T-cell (primary cell): ENCODE measurements around the gene FBXO11. TPM values are rescaled to one million over a fixed set of nuclear protein-coding genes. Genes with fewer than 3 reads are reported as not detected.
"Not testable (repeated sequence)": the region's sequence is repeated elsewhere in the genome, so short reads cannot be mapped to it uniquely, and the experiment has no call there.

ENCODE experiments used
- ATAC-seq, 4 experiments: fragments of 200-7000 bp in 3 of 4; fragments of 150-1000 bp in 1 of 4; cut with Tn5 transposase; replicated peaks in 1 of 4; 1 replicate in 3 of 4; 2 replicates in 1 of 4; pipeline ENCODE4 v1.10.0; 2021; ENCODE audit warnings: moderate library complexity in 3 of 4, mild to moderate bottlenecking in 2 of 4, moderate number of reproducible peaks in 1 of 4
- CTCF ChIA-PET, 2 donors: fragments of 300-600 bp; sonication (Branson Sonifier 250); formaldehyde crosslinking; loops; one replicate each; lab custom pipeline; 2022; ENCODE audit warnings: antibody characterized with exemption in 2 of 2; lab: Charles Lee
- POLR2A ChIA-PET, 2 donors: fragments of 300-600 bp; sonication (Branson Sonifier 250); formaldehyde crosslinking; loops; one replicate each; lab custom pipeline; 2022; ENCODE audit warnings: antibody characterized with exemption in 2 of 2; lab: Charles Lee
- DNase-seq, 35 experiments: peaks; one replicate each; pipeline versions ENCODE4 v3.0.0 to v3.0.0-alpha.2; 2013 to 2023
- H3K27ac ChIP-seq: one replicate; pipeline ENCODE4 v1.5.1; 2013; ENCODE audit warnings: low read length
- H3K27me3 ChIP-seq, 2 experiments: replicated peaks in 1 of 2; 1 replicate in 1 of 2; 2 replicates in 1 of 2; pipeline versions ENCODE4 v1.6.1 to v1.7.0; 2013; ENCODE audit warnings: low read length in 1 of 2, mixed read lengths in 1 of 2; ENCODE audit not compliant: control insufficient read depth in 2 of 2, insufficient read depth in 2 of 2; ENCODE audit errors: extremely low read depth in 1 of 2
- H3K36me3 ChIP-seq, 2 donors: 1 replicate in 1 of 2; 2 replicates in 1 of 2; pipeline versions ENCODE4 v1.6.1 to v1.7.0; 2013; ENCODE audit warnings: low read length in 1 of 2; ENCODE audit not compliant: control insufficient read depth in 2 of 2, insufficient read depth in 1 of 2; ENCODE audit errors: extremely low read depth in 1 of 2
- H3K4me1 ChIP-seq, 2 experiments: 1 replicate in 1 of 2; 2 replicates in 1 of 2; pipeline versions ENCODE4 v1.6.1 to v1.7.0; 2013; ENCODE audit warnings: low read length in 2 of 2, mixed read lengths in 1 of 2; ENCODE audit not compliant: insufficient read depth in 2 of 2, control insufficient read depth in 1 of 2; ENCODE audit errors: extremely low read depth in 1 of 2
- H3K4me3 ChIP-seq, 2 donors: 1 replicate in 1 of 2; 2 replicates in 1 of 2; pipeline versions ENCODE4 v1.5.1 to v1.7.0; 2013; ENCODE audit warnings: mild to moderate bottlenecking in 2 of 2, low read length in 1 of 2, moderate library complexity in 1 of 2; ENCODE audit not compliant: control insufficient read depth in 1 of 2; ENCODE audit errors: extremely low read depth in 1 of 2
- H3K9me3 ChIP-seq: 2 replicates; pipeline ENCODE4 v1.7.0; 2013
- H3K27ac Mint-ChIP-seq, 2 donors: one replicate each; pipeline ENCODE4 v1.8.0; 2020 to 2021; ENCODE audit warnings: mild to moderate bottlenecking in 2 of 2, mixed read lengths in 2 of 2
- H3K27me3 Mint-ChIP-seq, 2 donors: one replicate each; pipeline ENCODE4 v1.8.0; 2021 to 2022; ENCODE audit warnings: mixed read lengths in 2 of 2
- H3K36me3 Mint-ChIP-seq: one replicate; pipeline ENCODE4 v1.8.0; 2021; ENCODE audit warnings: mixed read lengths
- H3K4me1 Mint-ChIP-seq, 3 donors: one replicate each; pipeline ENCODE4 v1.8.0; 2020 to 2022; ENCODE audit warnings: mixed read lengths in 3 of 3, mild to moderate bottlenecking in 1 of 3
- H3K4me3 Mint-ChIP-seq, 3 donors: one replicate each; pipeline ENCODE4 v1.8.0; 2020 to 2022; ENCODE audit warnings: mild to moderate bottlenecking in 3 of 3, mixed read lengths in 3 of 3, moderate library complexity in 3 of 3
- H3K9me3 Mint-ChIP-seq, 3 donors: one replicate each; pipeline ENCODE4 v1.8.0; 2020 to 2022; ENCODE audit warnings: mixed read lengths in 3 of 3
- WGBS: methylation state at CpG from one replicate; pipeline ENCODE4 v1.1.5; 2013; ENCODE audit warnings: missing lambda C conversion rate; ENCODE audit not compliant: insufficient coverage; 5-methylcytosine and 5-hydroxymethylcytosine counted together
- total RNA-seq, 35 experiments: library from RNA in 6 of 35; stranded (reverse) in 6 of 35; fragments of 120-200 nt in 1 of 35; gene quantifications; one replicate each; pipeline versions ENCODE4 v1.2.1 to v1.2.4 and lab custom pipeline; 2013 to 2026

Gene FBXO11
- total RNA-seq, 5 donors from 2014 or later (not counting 1 experiment from before 2014, with no cell fraction given) = 70.2 to 90.0 (median 74.6) TPM

GRCh38 chr2:47908682-47909081 is 2.4 kb upstream of the FBXO11 start:
- Mint-ChIP-seq H3K4me3 (no peak overlapping the region), H3K36me3 (peaks cover 4% of the 10 kb centered on the region), H3K4me1 (peaks cover 17 to 27% (median 20%) of the 10 kb centered on the region in 3 donors), H3K9me3 (no peaks in the 10 kb centered on the region), H3K27ac (peak overlapping the region; percentile 48 to 94), H3K27me3 (no peaks in the 10 kb centered on the region)
- no peak for ATAC-seq
- no peaks in the 10 kb centered on the region for H3K9me3 ChIP-seq
- CTCF ChIA-PET = interaction anchor here in 1 of 2 donors (2.3 kb wide), 1 partner anchor 20 kb away, joined by 20 read pairs; no protein-coding TSS in a partner anchor
- H3K36me3 ChIP-seq = no peaks in the 10 kb centered on the region
- H3K27me3 ChIP-seq = no peaks in the 10 kb centered on the region
- WGBS = 96% methylated on average over 4 of the region's 5 CpGs
- H3K27ac ChIP-seq = no peak overlapping the region
- H3K4me3 ChIP-seq = no peak overlapping the region
- H3K4me1 ChIP-seq = peaks cover 3 to 14% of the 10 kb centered on the region in 2 experiments
- POLR2A ChIA-PET = no interaction called here
- DNase-seq = no peak

- POLR2A ChIA-PET = interaction anchor here (0.6 to 1.1 kb wide), 7 partner anchors 18 to 504 kb away, joined by 3 to 8 read pairs (median 3); partner anchors contain the start of gene MSH2 (in 1 of the 2)
- Histone ChIP-seq H3K36me3 (no peaks in the 10 kb centered on the region), H3K27me3 (no peaks in the 10 kb centered on the region), H3K9me3 (no peaks in the 10 kb centered on the region), H3K4me3 (peak overlapping the region; percentile 66 to 81), H3K4me1 (peaks cover 3 to 26% of the 10 kb centered on the region in 2 experiments), H3K27ac (peak overlapping the region; percentile 97)
- peak overlapping the region; percentile 86 to 96 (median 88) for H3K4me3 Mint-ChIP-seq
- peaks cover 32 to 42% (median 34%) of the 10 kb centered on the region in 3 donors for H3K4me1 Mint-ChIP-seq
- ATAC-seq (peak in 1 of 4 experiments; percentile 11), DNase-seq (peak in 31 of 35 experiments; percentile 7 to 74 (median 34))
- no peaks in the 10 kb centered on the region for H3K27me3 Mint-ChIP-seq
- no peaks in the 10 kb centered on the region for H3K36me3 Mint-ChIP-seq
- H3K9me3 Mint-ChIP-seq = no peaks in the 10 kb centered on the region
- H3K27ac Mint-ChIP-seq = peak overlapping the region; percentile 84 to 94
- CTCF ChIA-PET = interaction anchor here (0.6 to 2.3 kb wide), 19 partner anchors 9 to 543 kb away, joined by 3 to 20 read pairs (median 3); partner anchors contain the start of genes MSH2 (in 1 of the 2) and MSH6 (in 1 of the 2)
- WGBS = 0% methylated on average over 6 of the region's 15 CpGs
Measured at GRCh38 chr2:47907039-47907781, 912 bp upstream of the FBXO11 start.

- Mint-ChIP-seq H3K4me1 (peaks cover 41 to 51% (median 42%) of the 10 kb centered on the region in 3 donors), H3K27me3 (no peaks in the 10 kb centered on the region), H3K27ac (peak overlapping the region; percentile 87 to 92), H3K9me3 (no peaks in the 10 kb centered on the region), H3K4me3 (peak overlapping the region; percentile 86 to 96 (median 88)), H3K36me3 (no peaks in the 10 kb centered on the region)
- DNase-seq (peak; percentile 24 to 80 (median 54)), ATAC-seq (peak; percentile 5 to 19 (median 12))
- peak overlapping the region; percentile 92 for H3K27ac ChIP-seq
- H3K9me3 ChIP-seq = no peaks in the 10 kb centered on the region
- POLR2A ChIA-PET = interaction anchor here (0.6 kb wide), 2 partner anchors 44 to 437 kb away, joined by 6 read pairs; no protein-coding TSS in a partner anchor
- CTCF ChIA-PET = interaction anchor here in 1 of 2 donors (0.6 kb wide), 1 partner anchor 67 kb away, joined by 3 read pairs; no protein-coding TSS in a partner anchor
- no peaks in the 10 kb centered on the region for H3K36me3 ChIP-seq
- H3K4me1 ChIP-seq = peaks cover 6 to 26% of the 10 kb centered on the region in 2 experiments
- WGBS = under 1% methylated on average over 77 of the region's 105 CpGs
- H3K4me3 ChIP-seq = peak overlapping the region; percentile 71 to 81
- H3K27me3 ChIP-seq = no peaks in the 10 kb centered on the region
Measured at GRCh38 chr2:47905386-47906156, 727 bp downstream of the FBXO11 start.

- CTCF ChIA-PET = interaction anchor here in 1 of 2 donors (0.6 to 1.7 kb wide), 2 partner anchors 33 to 198 kb away, joined by 3 to 4 read pairs; no protein-coding TSS in a partner anchor
- 0% methylated on average over 1 of the region's 10 CpGs for WGBS
Measured at GRCh38 chr2:47903781-47904490, 2.4 kb downstream of the FBXO11 start.

GRCh38 chr2:47901892-47902291 is 4.4 kb downstream of the FBXO11 start:
- H3K27me3 ChIP-seq, H3K36me3 ChIP-seq, DNase-seq, H3K27me3 Mint-ChIP-seq, H3K27ac ChIP-seq, H3K9me3 Mint-ChIP-seq, H3K4me3 ChIP-seq, H3K9me3 ChIP-seq, ATAC-seq, H3K27ac Mint-ChIP-seq, H3K36me3 Mint-ChIP-seq: not testable (repeated sequence)
- Mint-ChIP-seq H3K4me1 (peaks cover 60 to 61% (median 61%) of the 10 kb centered on the region in 3 donors), H3K4me3 (peak overlapping the region in 1 of 3 donors; percentile 96)
- 90% methylated on average over 13 of the region's 13 CpGs for WGBS
- POLR2A ChIA-PET = interaction anchor here (0.6 to 1.5 kb wide), 4 partner anchors 11 to 727 kb away, joined by 3 to 5 read pairs (median 3); no protein-coding TSS in a partner anchor
- peaks cover 7 to 25% of the 10 kb centered on the region in 2 experiments for H3K4me1 ChIP-seq
- CTCF ChIA-PET = interaction anchor here (0.5 to 1.1 kb wide), 2 partner anchors 13 to 34 kb away, joined by 4 read pairs; no protein-coding TSS in a partner anchor

More at GRCh38 chr2:47903781-47904490, 2.4 kb downstream of the FBXO11 start:
- POLR2A ChIA-PET = interaction anchor here (0.5 to 1.6 kb wide), 4 partner anchors 15 to 421 kb away, joined by 3 to 7 read pairs (median 5); no protein-coding TSS in a partner anchor
- H3K27ac Mint-ChIP-seq = peak overlapping the region; percentile 87 to 92
- ATAC-seq (no peak), DNase-seq (no peak)
- no peaks in the 10 kb centered on the region for H3K27me3 ChIP-seq
- peak overlapping the region; percentile 31 for H3K27ac ChIP-seq
- peak overlapping the region; percentile 93 to 96 (median 93) for H3K4me3 Mint-ChIP-seq
- H3K9me3 ChIP-seq = no peaks in the 10 kb centered on the region
- H3K36me3 ChIP-seq = no peaks in the 10 kb centered on the region
- H3K4me1 Mint-ChIP-seq = peaks cover 54 to 61% (median 54%) of the 10 kb centered on the region in 3 donors
- H3K36me3 Mint-ChIP-seq = no peaks in the 10 kb centered on the region
- H3K9me3 Mint-ChIP-seq = no peaks in the 10 kb centered on the region
- peaks cover 6 to 28% of the 10 kb centered on the region in 2 experiments for H3K4me1 ChIP-seq
- no peaks in the 10 kb centered on the region for H3K27me3 Mint-ChIP-seq
- peak overlapping the region; percentile 67 to 79 for H3K4me3 ChIP-seq
